NCI-H446 (cell line): ENCODE results near the gene PACSIN2.
"Not testable (repeated sequence)": the region's sequence is repeated elsewhere in the genome, so short reads cannot be mapped to it uniquely, and the experiment has no call there.

Source experiments
- DNase-seq, 2 experiments: peaks; one replicate each; lab custom pipeline; 2025; lab: John Stamatoyannopoulos, UW

Gene PACSIN2

DNA sequence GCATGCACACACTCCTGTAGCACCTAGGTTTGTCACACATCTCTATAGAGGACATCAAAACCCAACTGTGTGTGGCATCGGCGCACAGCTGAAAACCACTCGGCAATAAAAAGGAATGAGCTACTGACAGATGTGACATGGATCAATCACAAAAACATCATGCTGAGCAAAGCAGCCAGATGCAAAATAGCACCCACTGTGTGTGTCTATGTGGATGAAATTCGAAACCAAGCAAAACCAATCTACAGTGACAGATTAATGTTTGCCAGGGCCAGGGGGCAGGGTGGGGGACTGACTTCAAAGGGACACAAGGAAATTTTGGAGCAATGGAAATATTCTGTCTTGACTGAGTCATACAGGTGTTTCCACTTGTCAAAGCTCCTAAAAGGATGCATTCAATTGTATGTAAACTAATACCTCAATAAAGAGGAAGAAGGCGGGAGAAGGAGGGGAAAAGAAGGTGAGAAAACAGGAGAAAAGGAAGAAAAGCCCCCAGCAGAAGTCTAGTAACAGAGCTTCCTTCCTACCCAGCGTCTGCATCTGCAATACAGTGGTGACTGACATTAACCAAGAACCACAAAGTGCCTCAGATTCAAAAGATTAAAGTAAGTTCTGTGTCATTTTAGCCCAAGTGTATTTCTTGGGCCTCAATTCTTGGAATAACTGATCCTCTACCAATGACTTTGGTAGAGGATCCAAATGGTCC is 49.8 kb downstream of the PACSIN2 start:
- no peak for DNase-seq

DNA sequence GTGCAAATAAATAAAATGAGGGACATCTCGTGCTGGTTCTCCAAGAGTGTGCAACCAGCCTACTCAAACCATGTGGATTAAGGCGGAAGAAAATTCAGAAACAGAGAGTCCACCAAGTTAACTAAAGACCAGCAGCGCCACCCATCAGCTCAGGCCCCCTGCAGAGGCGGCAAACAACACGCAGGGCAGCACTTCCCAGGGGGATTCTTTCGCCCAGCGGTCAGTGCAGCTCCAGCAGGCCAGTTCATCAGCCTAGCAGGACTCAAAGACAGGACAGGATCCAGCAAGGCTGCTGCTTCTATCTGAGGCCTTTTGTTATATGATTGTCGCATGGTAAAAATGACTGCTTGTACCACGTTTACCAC is 51.7 kb downstream of the PACSIN2 start:
- no peak for DNase-seq

DNA sequence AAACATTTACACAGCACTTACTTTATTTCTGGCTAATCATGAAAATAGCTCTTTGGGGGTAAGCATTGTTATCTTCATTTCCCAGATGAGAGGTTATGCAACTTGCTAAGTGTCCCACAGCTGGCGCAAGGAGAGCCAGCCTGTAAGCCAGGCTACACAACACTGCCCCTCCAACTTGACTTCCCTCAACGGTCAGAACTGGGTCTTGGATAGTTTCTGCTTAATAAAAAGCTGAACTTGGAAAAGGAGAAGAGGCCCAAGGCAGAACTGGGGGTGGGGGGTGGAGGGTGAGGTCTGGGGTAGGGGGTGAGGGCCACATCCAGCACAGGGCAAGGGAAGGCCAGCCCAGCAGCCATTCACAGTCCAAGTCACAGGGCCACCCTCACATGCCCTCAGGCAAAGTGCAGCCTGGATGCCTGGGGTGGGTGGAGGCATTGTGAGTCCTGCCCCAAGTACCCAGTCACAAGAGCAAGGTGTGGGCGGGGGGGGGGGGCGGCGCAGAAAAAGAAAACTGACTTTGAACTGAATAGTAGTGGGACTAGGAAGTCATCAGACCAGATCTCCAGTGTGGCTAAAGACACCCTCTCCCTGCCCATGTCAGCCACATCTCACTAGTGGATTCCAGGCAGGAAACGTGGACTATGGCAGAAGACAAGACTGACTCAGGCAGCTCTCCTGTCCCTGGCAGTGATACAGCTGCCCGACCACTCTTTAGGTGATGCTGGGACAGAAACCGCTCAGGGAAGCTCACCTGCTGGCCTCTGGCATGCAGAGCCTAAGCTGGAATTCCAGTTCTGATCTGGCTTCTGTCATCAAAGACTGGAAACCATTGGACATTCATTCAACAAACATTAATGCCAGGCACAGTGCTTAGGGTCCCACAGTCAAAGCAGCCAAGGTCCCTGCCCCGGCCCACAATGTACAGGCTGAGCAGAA is 52.4 kb downstream of the PACSIN2 start:
- DNase-seq = no peak

GRCh38 chr22:42961810-42962209 is 53.1 kb downstream of the PACSIN2 start:
- DNase-seq = no peak

- not testable (repeated sequence) for DNase-seq
Observed at GRCh38 chr22:42961400-42961690, 53.6 kb downstream of the PACSIN2 start.

- DNase-seq = no peak
Observed at GRCh38 chr22:42960531-42961399, 54.2 kb downstream of the PACSIN2 start.

GRCh38 chr22:42959576-42960509 is 55.1 kb downstream of the PACSIN2 start:
- no peak for DNase-seq

- DNase-seq = no peak
Observed at GRCh38 chr22:42958937-42959336, 56.0 kb downstream of the PACSIN2 start.

DNA sequence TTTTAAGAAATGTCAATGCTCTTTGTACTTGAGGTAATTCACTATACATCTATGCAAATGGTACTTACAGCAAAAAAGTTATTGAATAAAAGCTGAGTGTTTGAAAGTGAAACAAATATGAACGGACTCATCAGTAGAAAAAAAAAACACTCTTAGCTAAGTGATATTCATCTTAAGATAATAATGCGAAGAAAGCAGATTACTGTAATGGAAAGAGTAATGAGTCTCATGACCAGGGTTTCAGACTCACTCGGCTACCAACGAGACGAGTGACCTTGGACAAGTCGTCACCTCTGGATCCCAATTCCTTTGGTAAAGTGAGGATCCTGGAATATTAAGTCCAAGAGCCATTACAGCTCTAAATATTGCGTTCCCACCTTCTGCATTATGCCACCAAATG is 57.0 kb downstream of the PACSIN2 start:
- DNase-seq = no peak

GRCh38 chr22:42957544-42957943 is 57.4 kb downstream of the PACSIN2 start:
- DNase-seq = no peak

- no peak for DNase-seq
Observed at GRCh38 chr22:42955848-42956247, 59.1 kb downstream of the PACSIN2 start.

GRCh38 chr22:42955087-42955635 is 59.8 kb downstream of the PACSIN2 start:
- no peak for DNase-seq

- DNase-seq = not testable (repeated sequence)
Observed at GRCh38 chr22:42953751-42954150, 61.2 kb downstream of the PACSIN2 start.

DNA sequence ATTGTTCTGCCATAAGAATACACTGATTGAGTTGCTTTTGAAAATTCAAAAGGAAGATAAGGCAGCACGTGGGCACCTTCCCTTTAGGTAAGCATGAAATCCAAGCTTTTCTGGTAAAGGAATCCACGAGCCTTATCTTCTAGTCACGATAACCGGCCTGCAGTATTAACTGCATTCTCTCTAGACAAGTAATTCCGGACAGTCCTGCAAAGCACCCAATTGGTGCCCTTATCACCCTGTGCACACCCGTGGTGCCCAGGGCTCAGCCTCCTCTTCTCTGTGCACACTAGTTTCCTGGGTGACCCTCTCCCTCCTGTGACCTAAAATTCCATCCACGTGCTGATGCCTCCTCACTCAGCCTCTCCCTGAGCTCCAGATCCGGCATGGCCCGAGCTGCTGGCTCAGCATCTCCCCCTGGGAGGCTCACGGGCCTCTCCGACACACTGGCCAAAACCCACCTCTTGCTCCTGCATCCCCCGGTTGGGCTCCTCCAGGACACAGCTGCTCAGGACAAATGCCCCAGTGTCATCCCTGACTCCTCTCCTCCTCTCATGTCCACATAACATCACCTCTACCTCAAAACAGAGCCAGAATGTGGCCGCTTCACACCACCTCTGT is 63.7 kb downstream of the PACSIN2 start:
- DNase-seq = no peak

GRCh38 chr22:42950281-42950680 is 64.7 kb downstream of the PACSIN2 start:
- no peak for DNase-seq

- DNase-seq = peak in 1 of 2 experiments; percentile 38
Observed at GRCh38 chr22:42949159-42949558, 65.8 kb downstream of the PACSIN2 start.

- no peak for DNase-seq
Observed at GRCh38 chr22:42948294-42948693, 66.7 kb downstream of the PACSIN2 start.

- peak in 1 of 2 experiments; percentile 48 for DNase-seq
Observed at GRCh38 chr22:42947211-42947990, 67.5 kb downstream of the PACSIN2 start.

- DNase-seq = no peak
Observed at GRCh38 chr22:42946546-42947198, 68.3 kb downstream of the PACSIN2 start.
